ENCODE data around the gene CIZ1.
"Not testable (repeated sequence)": the region's sequence is repeated elsewhere in the genome, so short reads cannot be mapped to it uniquely, and the experiment has no call there.

The CIZ1 gene

DNA sequence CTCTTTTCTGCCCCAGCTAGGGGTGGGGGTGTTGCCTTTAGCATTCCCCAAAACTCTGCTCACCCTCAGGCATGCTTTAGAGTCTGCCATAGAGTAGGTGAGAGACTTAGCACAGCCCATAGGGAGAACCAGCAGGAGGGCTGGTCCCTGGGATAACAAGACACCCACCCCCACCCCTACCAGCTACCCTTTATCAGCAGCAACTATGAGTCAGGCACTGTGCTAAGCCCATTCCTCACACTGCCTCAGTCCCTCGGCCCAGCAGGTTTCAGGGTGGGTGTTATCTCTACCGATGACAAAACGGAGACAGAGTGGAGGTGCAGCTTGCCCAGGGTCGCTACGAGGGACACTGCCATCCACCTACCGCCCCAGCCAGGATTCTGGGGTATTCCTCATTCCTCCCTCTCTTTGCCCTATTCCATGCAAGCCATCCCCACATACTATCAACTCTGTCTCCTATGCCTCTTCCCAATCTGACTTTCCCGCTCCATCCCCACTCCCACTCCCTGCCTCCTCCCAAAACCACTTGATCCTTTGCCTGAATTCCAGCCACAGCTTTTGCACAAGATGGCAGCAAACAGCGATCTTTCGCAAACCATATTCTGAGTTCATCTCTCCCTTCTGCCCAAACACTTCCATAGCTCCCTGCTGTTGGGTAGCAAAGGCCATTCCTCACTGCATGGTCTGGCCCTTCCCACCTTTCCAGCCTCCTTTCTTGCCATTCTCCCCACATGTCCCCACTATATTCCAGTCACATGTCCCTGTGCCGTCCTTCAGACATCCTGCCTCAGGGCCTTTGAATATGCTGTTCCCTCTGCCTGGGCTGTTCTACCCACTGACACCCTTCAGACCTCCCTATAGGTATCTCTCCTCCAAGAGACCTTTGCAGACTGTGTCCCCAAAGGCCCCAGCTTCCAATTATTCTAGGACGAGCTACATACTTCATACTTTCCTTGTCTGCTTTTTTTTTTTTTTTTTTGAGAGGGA lies 5.1 kb downstream of the CIZ1 start:
- no peak for DNase-seq

DNA sequence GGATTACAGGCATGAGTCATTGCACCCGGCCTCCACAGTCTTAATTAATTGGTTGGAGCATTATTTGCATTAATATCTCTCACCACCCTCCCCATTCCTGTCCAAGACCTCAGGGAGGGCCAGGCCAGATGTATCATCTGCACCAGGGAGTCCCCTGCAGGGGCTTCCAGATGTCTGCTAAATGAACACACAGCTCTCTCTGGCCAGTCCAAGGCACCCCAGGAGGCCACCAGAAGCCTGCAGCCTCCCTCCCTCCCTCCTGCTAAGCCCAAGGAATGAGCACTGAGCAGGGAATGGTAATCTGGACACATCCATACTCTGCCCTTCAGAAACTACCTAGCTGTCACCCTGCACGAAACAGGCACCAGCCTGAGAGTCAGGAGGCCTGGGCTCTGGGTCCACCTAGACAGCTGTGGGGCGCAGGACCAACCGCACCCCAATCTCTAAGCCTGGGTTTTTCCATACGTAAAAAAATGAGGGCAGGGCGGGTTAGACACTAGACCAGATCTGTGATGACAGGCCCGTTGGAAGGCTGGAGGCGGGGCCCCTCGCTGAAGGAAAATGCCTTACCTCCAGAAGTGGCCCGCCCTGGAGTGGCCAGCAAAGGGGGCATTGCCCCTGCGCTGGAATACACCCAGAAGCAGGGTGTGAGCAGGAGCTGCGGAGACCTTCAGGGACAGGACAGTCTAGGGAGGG lies 8.3 kb downstream of the CIZ1 start:
- no peak for DNase-seq

- DNase-seq = not testable (repeated sequence)
Measured at GRCh38 chr9:128181480-128181879, 9.9 kb downstream of the CIZ1 start.

GRCh38 chr9:128180447-128180846 lies 10.9 kb downstream of the CIZ1 start:
- no peak for DNase-seq

DNA sequence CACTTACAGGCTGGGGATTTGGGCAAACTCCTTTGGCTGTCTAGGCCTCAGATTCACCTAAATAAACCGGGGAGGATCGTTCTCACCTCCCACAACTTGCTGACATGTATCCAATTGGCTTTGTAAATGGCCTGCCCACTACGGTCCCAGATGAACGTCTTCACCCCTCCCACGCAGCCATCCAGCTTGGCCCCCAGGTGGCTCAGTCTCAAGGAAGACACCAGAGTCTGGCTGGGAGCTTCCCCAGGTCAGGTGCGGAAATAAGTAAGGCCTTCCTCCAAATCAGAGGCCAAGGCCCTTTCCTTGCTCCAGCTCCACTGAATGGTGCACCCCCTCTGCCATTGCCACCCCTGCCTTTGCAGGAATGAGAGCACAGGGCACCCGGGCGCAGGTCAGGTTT lies 11.4 kb downstream of the CIZ1 start:
- no peak for DNase-seq

DNA sequence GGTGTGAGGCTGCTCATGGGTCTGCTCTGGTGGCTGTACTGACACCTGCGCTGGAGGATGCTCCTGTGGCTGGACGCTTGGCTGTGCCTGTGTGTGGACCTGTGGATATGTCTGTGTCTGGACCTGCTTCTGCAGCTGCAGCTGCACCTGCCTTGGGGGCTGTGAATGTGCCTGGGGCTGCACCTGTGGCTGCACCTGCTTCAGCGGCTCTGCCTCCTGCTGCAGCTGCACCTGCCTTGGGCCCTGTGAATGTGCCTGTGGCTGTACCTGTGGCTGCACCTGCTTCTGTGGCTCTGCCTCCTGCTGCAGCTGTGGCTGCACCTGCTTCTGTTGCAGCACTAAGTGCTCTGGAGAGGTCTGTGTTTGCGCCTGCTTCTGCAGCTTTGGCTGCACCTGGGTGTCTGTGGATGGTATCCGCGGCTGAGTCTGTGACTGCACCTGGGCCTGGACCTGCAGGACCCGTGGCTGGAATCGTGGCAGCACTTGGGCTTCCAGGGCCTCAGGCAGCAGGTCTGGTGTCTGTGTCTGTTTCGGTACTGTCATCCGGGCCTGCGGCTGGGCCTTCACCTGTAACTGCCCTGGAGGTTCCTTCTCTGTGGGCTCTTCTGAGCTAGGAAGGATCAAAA lies 12.5 kb downstream of the CIZ1 start:
- no peak for DNase-seq

GRCh38 chr9:128175726-128176125 lies 15.6 kb downstream of the CIZ1 start:
- no peak for DNase-seq

DNA sequence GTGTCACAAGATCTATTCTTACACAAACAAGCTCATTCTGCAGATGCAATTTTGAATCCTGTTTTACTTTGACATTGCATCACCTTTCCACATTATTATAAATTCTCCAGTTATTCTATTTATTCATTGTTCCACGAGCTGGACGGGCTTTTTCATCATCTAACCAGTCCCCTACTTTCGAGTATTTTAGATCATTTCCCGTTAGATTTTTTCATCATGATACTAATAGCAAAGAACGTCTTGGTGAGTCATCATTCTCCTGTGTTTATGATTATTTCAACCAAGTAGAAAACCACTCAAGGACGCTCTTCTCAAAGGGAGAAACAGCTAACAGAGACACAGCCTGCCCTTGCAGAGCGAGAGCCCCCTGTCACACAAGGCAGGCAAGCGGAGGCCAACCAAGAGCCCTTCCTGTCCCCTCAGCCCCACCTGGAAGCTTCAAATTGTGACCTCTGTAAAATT lies 16.2 kb downstream of the CIZ1 start:
- no peak for DNase-seq

GRCh38 chr9:128174062-128174461 lies 17.3 kb downstream of the CIZ1 start:
- DNase-seq = no peak

GRCh38 chr9:128169925-128170324 lies 21.4 kb downstream of the CIZ1 start:
- no peak for DNase-seq

GRCh38 chr9:128169492-128169891 lies 21.9 kb downstream of the CIZ1 start:
- no peak for DNase-seq

DNA sequence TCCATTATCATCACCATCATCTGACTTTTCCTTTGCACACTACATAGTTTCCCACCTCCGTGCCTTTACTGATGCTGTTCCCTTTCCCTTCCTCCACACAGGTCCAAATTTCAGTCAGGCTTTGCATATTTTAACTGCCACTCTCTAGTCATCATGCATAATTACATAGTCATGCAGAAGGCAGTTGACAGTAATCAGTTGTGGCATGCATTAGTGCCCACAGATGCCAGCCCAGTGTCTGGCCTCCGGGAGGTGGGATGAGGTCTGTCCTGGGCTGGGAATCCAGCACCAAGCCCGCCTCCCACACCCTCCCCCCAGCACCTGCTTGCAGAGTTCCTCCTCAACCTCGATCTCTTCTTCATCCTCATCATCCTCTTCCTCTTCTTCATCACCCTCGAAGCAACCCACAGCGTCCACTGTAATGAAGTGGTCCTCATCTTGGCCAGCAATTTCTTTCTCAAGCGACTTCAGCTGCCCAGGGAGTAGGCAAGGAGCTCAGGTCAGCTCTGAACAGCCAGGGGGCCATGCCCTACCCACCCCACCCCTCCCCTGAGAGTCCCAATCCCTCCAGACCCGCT lies 22.6 kb downstream of the CIZ1 start:
- no peak for DNase-seq

GRCh38 chr9:128167209-128167608 lies 24.2 kb downstream of the CIZ1 start:
- DNase-seq = no peak

DNA sequence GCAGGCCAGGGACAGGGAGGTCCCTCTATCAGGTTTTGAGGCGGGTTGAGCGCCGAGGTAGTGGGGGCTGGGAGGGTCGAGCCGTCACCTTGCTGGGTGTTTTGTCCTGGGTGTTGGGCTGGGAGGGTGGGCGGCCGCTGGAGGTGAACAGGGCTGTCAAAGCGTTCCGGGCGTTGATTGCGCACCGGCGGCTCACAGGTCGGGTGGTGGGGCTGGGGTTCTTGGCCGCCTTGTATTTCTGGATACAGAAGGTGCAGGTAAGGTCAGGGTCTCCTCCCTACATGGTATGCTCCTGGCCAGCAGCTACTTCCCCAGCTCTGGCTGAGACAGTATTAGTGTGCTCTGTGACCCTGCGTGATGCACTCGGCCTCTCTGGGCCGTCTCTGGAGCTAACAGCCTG lies 25.2 kb downstream of the CIZ1 start:
- no peak for DNase-seq

DNA sequence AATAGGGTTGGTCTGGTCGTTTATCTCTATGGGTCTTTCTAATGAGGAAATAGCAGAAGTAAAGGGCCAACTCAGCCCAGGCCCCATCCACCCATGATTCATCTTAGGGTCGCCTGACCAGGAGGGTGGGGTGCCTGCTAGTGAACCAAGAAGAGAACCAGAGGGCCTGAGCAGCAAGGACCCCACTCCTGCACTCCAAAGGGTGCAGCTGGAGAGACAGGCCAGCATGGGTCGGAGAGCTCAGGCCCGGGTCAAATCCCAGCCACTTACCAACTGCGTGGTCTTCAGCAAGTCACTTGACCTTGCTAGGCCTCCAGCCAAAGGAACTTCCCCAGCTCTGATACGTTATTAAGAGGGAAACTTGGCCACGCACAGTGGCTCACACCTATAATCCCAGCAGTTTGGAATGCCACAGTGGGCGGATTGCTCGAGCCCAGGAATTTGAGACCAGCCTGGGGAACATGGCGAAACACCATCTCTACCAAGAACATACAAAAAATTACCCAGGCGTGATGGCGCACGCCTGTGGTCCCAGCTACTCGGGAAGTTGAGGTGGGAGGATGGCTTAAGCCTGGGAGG lies 27.0 kb downstream of the CIZ1 start:
- no peak for DNase-seq

DNA sequence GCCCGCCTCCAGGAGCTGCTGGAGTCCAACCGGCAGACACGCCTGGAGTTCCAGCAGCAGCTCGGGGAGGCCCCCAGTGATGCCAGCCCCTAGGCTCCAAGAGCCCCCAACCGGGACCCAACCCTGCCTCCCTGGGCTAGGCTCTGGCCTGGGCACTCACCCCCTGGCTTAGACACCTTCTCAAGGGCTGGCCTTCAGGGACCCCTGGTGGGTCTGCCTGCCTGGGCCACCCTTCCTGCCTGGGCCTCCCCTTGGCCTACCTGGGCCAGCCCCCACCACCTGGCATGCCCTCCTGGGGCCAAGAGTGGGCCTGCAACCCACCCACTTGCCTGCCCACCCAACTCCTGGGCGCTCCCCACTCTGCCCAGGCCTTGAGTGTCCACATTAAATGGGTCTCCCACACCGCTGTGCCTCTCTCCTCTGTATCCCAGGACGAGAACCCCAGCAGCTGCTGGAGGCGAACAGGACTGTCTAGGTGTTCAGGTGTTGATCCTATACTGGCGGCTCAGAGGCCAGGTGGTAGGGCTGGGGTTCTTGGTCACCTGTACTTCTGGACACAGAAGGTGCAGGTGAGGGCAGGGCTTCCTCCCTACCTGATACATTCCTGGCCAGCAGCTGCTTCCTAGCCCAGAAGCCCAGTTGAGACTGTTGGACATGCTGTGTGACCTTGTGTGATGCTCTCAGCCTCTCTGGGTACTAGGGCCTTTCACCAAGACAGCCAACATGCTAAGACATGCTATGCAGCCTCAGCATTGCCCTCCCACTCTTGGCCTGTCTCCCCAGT lies 27.7 kb downstream of the CIZ1 start:
- DNase-seq = no peak

- DNase-seq = no peak
Measured at GRCh38 chr9:128163027-128163515, 28.3 kb downstream of the CIZ1 start.

- DNase-seq = no peak
Measured at GRCh38 chr9:128162215-128163026, 29.0 kb downstream of the CIZ1 start.

DNA sequence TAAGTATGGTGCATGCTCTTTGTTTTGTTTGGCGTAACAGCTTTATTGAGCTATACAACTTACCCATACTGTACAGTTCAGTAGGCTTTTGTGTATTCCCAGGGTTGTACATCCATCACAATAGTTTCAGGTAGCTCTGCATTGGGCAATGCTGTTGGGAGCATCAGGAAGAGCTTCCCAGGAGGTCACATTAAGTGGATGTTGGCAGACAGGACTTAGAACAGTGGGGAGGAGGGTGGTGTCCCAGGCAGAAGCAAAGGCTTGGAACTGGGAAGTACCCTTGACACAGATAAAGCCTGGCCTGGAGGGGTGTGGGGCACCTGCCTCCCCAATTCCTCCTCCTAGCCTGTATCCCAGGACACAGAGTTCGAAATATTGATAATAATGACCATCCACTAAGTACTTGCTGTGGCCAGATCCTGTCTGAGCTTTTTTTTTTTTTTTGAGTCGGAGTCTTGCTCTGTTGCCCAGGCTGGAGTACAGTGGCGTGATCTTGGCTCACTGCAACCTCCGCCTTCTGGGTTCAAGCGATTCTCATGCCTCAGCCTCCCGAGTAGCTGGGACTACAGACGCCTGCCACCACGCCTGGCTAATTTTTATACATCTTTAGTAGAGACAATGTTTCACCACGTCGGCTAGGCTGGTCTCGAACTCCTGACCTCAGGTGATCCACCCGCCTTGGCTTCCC lies 30.0 kb downstream of the CIZ1 start:
- DNase-seq = no peak

DNA sequence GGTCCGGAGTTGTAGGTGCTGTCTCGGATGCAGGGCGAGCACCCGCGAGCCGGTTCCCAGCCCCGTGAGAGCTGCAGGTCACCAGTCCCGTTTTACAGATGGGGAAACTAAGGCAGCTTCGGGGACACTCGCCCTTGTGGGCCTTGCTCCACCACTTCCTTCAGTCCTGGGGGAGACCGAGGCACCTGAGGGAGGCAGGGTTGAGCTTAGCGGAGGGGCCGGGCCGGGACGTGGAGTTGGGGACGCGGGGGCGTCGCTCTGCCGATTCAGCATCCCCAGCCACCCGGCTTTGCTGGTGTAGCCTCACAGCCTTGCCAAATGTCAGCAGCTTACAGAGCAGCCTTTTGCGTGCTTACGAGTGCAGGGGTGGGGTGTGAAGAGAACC lies 30.8 kb downstream of the CIZ1 start:
- no peak for DNase-seq

All from SHP77 (cell line).